Suppressor macrophage treated with lipopolysaccharide for 4 hours (primary cell): ENCODE results near the gene OR9A4.
"Not testable (repeated sequence)": the region's sequence is repeated elsewhere in the genome, so short reads cannot be mapped to it uniquely, and the experiment has no call there.

Experiments
- DNase-seq: peaks from one replicate; pipeline ENCODE4 v3.0.0-alpha.2; 2020

The OR9A4 gene

GRCh38 chr7:141916099-141916498, at the start of gene OR9A4:
Gene OR9A4 (plus strand): TSS chr7:141916399. CDS start chr7:141918876, 2,477 bp downstream.
- DNase-seq, result no peak

GRCh38 chr7:141866974-141867373, 49.2 kb upstream of the OR9A4 start:
- peak; percentile 12 for DNase-seq

- no peak for DNase-seq
Observed at GRCh38 chr7:141872931-141873330, 43.3 kb upstream of the OR9A4 start.

GRCh38 chr7:141874787-141875186, 41.4 kb upstream of the OR9A4 start:
- peak; percentile 66 for DNase-seq

DNA sequence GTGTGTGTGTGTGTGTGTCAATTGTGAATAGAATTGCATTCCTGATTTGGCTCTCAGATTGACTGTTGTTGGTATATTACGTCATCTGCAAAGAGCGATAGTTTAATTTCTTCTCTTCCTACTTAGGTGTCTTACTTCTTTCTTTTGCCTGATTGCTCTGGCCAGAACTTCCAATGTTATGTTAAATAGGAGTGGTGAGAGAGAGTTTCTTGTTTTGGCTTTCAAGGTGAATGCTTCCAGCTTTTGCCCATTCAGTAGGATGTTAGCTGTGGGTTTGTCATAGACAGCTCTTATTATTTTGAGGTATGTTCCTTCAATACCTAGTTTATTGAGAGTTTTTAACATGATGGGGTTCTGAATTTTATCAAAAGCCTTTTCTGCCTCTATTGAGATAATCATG, 40.7 kb upstream of the OR9A4 start:
- DNase-seq, result no peak

GRCh38 chr7:141876371-141876770, 39.8 kb upstream of the OR9A4 start:
- no peak for DNase-seq

GRCh38 chr7:141877365-141877764, 38.8 kb upstream of the OR9A4 start:
- no peak for DNase-seq

DNA sequence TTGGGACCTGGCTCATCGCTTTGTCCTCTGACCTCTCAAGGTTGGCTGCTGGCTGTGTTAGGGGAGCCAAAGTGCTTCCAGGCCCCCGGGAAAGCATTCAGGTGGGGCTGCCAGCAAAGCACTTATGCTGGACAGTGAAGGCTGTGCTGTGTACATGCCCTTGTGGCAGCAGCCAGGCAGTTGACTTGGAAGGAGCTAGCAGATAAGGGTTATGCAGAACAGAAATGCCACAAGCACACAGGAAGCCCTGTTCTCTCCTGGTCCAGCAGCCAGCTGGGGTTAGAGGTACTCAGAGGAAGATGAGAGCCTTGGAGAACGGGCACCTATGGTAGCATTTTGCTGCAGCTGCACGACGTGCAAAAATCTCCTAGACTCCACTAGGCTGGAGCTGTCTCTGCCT, 35.2 kb upstream of the OR9A4 start:
- no peak for DNase-seq

- DNase-seq, result peak; percentile 89
Observed at GRCh38 chr7:141884539-141885225, 31.5 kb upstream of the OR9A4 start.

DNA sequence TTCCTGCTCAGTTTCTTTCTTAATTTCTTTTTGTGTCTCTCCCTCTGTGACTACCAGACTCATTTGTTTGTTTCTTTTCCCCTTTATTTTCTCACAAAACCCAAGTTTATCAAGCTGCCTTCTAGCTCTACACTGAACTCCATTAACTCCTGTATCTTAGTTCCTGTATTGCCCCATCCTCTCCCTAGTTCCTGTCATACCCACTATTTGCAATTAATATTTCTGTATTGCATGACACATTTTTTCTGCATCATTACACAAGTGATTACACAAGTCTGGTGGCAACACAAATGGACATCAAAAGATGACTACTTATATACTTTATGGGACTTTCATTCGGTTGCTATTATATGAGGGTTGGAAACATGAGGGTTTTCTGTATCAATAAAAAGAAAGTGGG, 26.9 kb upstream of the OR9A4 start:
- DNase-seq, result peak; percentile 92

- peak; percentile 38 for DNase-seq
Observed at GRCh38 chr7:141891336-141891735, 24.9 kb upstream of the OR9A4 start.

- DNase-seq, result not testable (repeated sequence)
Observed at GRCh38 chr7:141899366-141899765, 16.8 kb upstream of the OR9A4 start.

GRCh38 chr7:141906285-141906684, 9.9 kb upstream of the OR9A4 start:
- DNase-seq, result no peak

- DNase-seq, result peak; percentile 18
Observed at GRCh38 chr7:141911391-141911790, 4.8 kb upstream of the OR9A4 start.

DNA sequence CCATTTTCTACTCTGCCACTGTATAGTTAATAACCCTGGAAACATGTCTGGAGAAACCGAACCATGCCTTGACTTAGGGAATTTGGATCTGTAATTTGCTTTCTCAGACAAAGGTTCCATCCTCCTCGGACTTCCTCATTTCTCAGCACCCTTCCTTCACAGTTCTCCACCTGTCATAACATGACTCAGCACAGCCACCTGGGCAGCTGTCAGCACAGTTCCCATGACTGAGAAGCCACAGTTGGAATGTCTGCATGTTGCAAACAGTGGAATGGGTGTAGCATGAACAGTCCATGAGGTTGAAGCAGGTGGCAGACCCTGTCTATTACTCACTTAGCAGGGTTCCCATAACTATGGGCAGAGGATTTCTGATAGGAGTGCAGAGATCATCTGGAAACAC, 634 bp upstream of the OR9A4 start:
- no peak for DNase-seq

GRCh38 chr7:141920281-141920680, 4.1 kb downstream of the OR9A4 start:
- DNase-seq, result no peak

DNA sequence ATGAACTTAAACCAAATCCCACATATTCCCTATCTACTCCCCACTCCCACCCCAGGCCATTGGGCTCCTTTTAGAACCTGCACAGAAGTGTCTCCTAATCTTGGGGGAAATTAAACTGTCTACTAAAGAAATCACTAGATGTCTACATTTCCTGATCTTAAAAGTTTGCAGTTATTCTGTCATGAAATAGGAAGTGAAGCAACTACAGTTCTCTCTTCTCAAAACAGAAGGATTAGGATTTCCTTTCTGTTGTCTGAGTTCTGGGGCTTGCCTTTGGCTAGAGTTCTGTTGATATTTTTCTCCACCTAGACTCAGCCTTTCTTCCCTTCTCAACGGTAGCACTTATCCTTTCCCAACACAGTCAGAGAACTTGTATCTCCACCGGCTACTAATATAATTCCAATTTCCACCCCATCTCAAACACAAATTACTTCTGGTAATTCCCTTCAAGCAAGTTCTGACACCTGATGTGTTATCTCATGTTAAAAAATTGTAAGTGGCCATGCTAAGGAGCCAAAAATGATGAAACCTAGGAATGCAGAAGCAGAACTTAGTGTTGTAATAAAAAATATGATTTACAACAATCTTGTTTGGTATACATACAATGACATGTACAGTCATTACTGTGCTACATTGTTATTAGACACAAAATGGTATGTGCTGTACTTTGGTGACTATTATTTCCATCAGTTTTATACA, 12.1 kb downstream of the OR9A4 start:
- peak; percentile 36 for DNase-seq

GRCh38 chr7:141928845-141929195, 12.6 kb downstream of the OR9A4 start:
- DNase-seq, result no peak

DNA sequence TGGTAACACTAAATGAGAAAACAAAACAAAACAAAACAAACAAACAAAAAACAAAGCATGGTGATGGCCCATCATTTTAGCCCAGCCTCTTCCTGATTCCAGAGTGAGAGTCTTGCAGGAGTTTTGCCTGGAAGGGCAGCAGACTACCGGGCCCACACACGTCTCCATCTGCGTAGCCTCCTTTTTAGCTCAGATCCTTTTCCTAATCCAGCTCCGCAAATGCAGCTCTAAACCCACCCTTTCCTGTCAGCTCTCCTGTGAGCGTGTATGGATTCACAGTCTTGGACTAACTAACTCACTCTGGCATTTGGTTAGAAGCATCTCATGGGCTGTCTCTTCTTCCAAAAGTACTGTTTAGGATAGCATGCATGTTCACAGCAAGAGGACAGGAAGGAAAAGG, 14.0 kb downstream of the OR9A4 start:
- DNase-seq, result no peak

GRCh38 chr7:141941075-141941474, 24.9 kb downstream of the OR9A4 start:
- DNase-seq, result no peak

- peak; percentile 67 for DNase-seq
Observed at GRCh38 chr7:141943846-141944245, 27.6 kb downstream of the OR9A4 start.

- peak; percentile 68 for DNase-seq
Observed at GRCh38 chr7:141944811-141945210, 28.6 kb downstream of the OR9A4 start.

GRCh38 chr7:141945356-141945755, 29.2 kb downstream of the OR9A4 start:
- DNase-seq, result peak; percentile 95

DNA sequence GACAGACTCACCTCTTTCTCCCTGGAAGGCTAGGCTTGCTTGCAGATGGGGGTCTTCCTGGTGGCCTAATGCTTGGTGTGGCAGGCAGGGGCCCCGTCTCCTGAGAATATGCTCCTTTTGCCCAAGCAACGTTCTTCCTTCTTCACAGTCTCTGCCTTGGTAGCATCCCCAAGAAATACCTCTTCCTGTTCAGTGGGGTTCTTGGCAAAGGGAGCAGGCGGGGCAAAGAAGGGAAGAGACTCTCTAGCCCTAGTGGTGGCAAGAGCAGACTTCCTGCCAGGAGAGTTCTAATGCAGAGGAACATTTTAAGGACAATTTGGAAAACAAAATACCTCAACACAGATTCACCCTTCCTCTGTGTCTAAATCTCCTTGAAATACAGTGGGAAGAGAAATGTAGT, 30.6 kb downstream of the OR9A4 start, which contains the start of gene CLEC5A:
Gene CLEC5A (minus strand): TSS at position 179 of the 400 bp plus-strand sequence. CDS start 682 bp downstream, outside the sequence.
- DNase-seq, result no peak

GRCh38 chr7:141949021-141949420, 32.8 kb downstream of the OR9A4 start:
- DNase-seq, result peak; percentile 57
